ENCODE results near the gene KIAA0232.
"Not testable (repeated sequence)": the region's sequence is repeated elsewhere in the genome, so short reads cannot be mapped to it uniquely, and the experiment has no call there.

Gene KIAA0232

GRCh38 chr4:6797368-6797767 lies 14.8 kb downstream of the KIAA0232 start:
- H3K4me3 ChIP-seq = not testable (repeated sequence)

DNA sequence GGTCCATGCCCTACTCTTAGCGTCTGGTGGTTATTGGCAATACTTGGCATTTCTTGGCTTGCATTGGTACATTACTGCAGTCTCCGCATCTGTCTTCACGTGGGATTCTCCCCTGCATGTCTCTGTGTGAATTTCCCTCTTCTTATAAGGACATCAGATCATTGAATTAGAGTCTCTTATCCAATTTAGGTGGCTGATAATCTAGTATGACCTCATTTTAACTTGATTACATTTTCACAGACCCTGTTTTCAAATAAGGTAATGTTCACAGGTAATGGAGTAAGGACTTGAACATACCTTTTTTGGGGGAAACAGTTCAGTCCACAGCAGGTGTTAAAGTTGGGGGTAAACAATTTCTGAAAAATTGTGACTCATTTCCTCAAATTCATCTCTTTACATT lies 16.6 kb downstream of the KIAA0232 start:
- no peak overlapping the region for H3K4me3 ChIP-seq
- H3K27ac ChIP-seq = no peak overlapping the region

More at GRCh38 chr4:6797368-6797767, 14.8 kb downstream of the KIAA0232 start:
- H3K27ac ChIP-seq = not testable (repeated sequence)

- Histone ChIP-seq H3K4me3 (no peak overlapping the region), H3K27ac (no peak overlapping the region)
Measured at GRCh38 chr4:6802025-6802424, 19.5 kb downstream of the KIAA0232 start.

- no peak overlapping the region for H3K27ac ChIP-seq
- H3K4me3 ChIP-seq = no peak overlapping the region
Measured at GRCh38 chr4:6802626-6803025, 20.1 kb downstream of the KIAA0232 start.

DNA sequence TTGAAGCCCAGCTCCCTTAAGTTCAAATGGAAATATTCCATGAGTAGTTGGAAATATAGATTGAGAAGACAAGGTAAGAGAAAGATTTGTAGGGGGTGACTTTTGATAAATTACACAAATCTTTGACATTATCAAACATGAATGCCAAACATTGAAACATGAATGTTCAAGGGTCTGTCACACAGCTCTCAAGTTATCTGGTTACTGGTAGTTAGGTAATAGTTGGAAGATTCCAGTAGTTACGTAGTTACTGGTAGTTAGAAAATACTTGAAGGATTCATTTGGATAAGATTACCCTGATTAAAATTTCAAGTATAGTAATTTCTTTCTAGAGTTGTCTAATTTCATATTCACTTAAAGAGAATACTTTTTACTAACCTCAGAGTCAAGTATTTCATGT lies 20.7 kb downstream of the KIAA0232 start:
- Histone ChIP-seq H3K4me3 (no peak overlapping the region), H3K27ac (no peak overlapping the region)

- Histone ChIP-seq H3K4me3 (no peak overlapping the region), H3K27ac (no peak overlapping the region)
Measured at GRCh38 chr4:6804082-6804752, 21.7 kb downstream of the KIAA0232 start.

GRCh38 chr4:6806924-6807626 lies 24.5 kb downstream of the KIAA0232 start:
- H3K27ac ChIP-seq = peak overlapping the region in 4 of 21 experiments; percentile 19 to 71 (median 40)

GRCh38 chr4:6808259-6808658 lies 25.7 kb downstream of the KIAA0232 start:
- Histone ChIP-seq H3K4me3 (no peak overlapping the region), H3K27ac (peak overlapping the region in 4 of 21 experiments; percentile 21 to 55 (median 40))

More at GRCh38 chr4:6806924-6807626, 24.5 kb downstream of the KIAA0232 start:
- H3K4me3 ChIP-seq = no peak overlapping the region

- Histone ChIP-seq H3K4me3 (no peak overlapping the region), H3K27ac (no peak overlapping the region)
Measured at GRCh38 chr4:6811165-6811564, 28.6 kb downstream of the KIAA0232 start.

DNA sequence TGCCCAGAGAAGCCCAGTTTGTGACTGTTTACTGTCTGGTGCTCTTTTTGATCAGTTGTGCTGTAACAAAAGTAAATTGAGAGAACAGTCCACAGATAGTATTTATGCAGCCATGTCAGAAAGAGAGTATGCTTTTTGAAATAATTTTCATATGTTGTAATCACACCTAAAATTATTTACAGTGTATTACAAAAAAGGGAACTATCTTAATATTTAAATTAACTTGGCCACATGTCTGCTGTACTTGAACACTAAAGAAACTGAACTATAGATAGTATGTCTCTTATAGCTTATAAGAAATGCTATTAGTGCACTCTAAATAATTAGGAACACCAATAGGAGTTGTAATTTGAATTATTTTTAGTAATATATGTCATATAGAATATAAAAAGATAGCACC lies 30.2 kb downstream of the KIAA0232 start:
- Histone ChIP-seq H3K4me3 (no peak overlapping the region), H3K27ac (no peak overlapping the region)

- Histone ChIP-seq H3K4me3 (no peak overlapping the region), H3K27ac (no peak overlapping the region)
Measured at GRCh38 chr4:6813725-6814124, 31.2 kb downstream of the KIAA0232 start.

GRCh38 chr4:6815029-6815836 lies 32.7 kb downstream of the KIAA0232 start:
- no peak overlapping the region for H3K4me3 ChIP-seq

GRCh38 chr4:6819295-6819694 lies 36.8 kb downstream of the KIAA0232 start:
- Histone ChIP-seq H3K4me3 (no peak overlapping the region), H3K27ac (no peak overlapping the region)

More at GRCh38 chr4:6815029-6815836, 32.7 kb downstream of the KIAA0232 start:
- H3K27ac ChIP-seq = no peak overlapping the region

GRCh38 chr4:6820695-6821094 lies 38.2 kb downstream of the KIAA0232 start:
- H3K4me3 ChIP-seq = no peak overlapping the region
- H3K27ac ChIP-seq = no peak overlapping the region

DNA sequence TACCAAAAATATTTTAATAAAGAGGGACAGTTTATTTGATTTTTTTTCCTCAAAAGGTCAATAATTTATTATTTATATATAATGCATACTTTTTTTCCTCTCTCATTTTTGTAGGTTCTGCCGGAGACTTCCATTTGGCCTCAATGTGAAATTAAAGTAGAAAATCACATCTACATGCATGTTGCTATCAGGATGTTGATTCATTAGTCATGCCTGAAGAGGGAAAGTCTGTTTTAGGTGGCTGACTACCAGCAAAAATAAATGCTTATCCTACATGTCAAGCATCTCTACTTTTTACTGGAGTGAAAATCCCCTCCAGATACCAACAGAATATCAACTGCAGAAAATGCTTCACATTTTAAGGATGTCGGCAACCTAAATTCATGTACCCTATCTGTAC lies 41.5 kb downstream of the KIAA0232 start:
- Histone ChIP-seq H3K4me3 (no peak overlapping the region), H3K27ac (no peak overlapping the region)

DNA sequence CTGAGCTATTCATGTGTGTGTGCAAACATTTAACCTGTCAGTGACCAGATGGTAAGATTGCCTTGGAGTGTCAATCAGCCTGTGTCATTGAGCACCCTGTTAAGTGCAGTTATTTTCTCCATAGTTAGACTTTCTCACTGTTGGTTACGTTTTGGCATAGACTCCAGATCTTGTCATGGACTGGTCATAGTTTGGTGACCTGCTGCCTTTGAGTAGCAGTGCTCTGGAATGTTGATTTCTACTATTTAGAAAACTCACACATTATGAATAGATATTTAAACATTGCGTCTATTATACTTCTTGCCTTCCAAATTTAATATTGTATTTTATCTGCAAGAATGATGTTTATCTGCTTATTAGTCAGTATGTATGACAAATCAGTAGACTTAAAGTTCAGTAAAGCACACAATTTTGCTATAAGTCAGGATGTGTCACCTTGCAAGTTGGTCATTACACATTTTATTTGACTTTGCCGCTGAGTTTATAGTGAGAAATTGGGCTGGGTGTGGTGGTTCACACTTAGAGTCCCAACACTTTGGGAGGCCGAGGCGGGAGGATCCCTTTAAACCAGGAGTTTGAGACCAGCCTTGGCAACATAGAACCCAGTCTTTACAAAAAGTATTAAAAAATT lies 42.4 kb downstream of the KIAA0232 start:
- no peak overlapping the region for H3K4me3 ChIP-seq
- no peak overlapping the region for H3K27ac ChIP-seq

DNA sequence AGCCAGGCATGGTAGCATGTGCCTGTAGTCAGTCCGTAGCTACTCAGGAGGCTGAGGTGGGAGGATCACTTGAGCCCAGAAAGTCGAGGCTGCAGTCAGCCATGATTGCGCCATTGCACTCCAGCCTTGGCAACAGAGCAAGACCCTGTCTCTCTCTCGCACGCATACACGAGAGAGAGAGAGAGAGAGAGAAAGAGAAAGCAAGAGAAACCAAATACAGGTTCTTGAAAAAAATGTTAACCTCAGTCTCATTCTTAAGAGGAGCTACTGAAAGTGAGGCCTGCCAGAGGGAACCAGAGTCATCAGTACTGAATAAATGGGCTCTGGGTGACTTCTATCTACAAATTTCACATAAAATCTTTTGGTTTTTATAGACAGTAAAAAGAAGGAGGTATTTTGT lies 42.9 kb downstream of the KIAA0232 start:
- Histone ChIP-seq H3K4me3 (no peak overlapping the region), H3K27ac (no peak overlapping the region)

DNA sequence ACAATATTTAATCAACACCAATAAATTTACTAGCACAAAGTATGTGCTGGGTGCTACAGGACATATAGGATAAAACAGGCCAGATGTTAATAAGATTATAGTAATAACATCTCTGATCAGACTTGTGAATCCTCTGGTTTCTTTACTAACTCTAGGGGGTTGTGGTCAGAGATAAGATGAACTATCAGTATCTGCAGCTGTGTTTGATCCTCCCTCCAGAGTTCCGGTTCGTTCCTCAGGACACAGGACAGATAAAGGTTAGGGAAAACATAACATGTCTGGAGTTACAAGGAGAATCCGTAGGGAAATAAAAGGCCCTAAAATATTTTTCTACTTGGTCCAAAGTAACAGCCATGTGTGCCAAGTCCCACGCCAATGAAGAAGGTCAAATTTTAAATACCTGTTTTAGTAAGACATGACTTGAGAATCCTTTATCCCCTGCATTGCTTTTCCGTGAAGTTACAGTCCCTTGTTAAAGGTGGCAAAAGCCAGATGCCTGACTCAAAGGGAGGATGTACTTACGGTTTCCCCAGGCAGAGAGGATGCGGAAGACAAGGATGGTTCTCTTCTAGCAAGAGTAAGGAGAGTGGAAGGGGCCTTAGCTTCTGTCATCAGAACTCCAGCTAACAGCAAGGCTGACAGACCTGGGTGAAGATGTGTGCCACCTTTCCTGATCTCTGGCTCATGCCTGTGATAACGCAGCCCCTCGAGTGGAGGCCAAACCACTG lies 44.4 kb downstream of the KIAA0232 start:
- no peak overlapping the region for H3K4me3 ChIP-seq
- no peak overlapping the region for H3K27ac ChIP-seq

GRCh38 chr4:6829086-6829485 lies 46.6 kb downstream of the KIAA0232 start:
- H3K27ac ChIP-seq = no peak overlapping the region

More at GRCh38 chr4:6829086-6829485, 46.6 kb downstream of the KIAA0232 start:
- no peak overlapping the region for H3K4me3 ChIP-seq
